Mesenchymal stem cell (in vitro differentiated cells and primary cell): ENCODE data around the gene FCER2.

Source experiments
- DNase-seq: peaks from one replicate; pipeline ENCODE4 v3.0.0-alpha.2; 2013
- H2AFZ ChIP-seq: one replicate; pipeline ENCODE4 v1.6.1; 2013; ENCODE audit warnings: low read depth, mild to moderate bottlenecking, control low read depth, inconsistent platforms, low read length, moderate library complexity
- H2AK5ac ChIP-seq: 2 replicates; pipeline ENCODE4 v1.6.1; 2013; ENCODE audit warnings: low read length, moderate library complexity, mild to moderate bottlenecking, inconsistent platforms; ENCODE audit not compliant: severe bottlenecking
- H2BK120ac ChIP-seq: one replicate; pipeline ENCODE4 v1.6.1; 2013; ENCODE audit warnings: low read depth, mild to moderate bottlenecking, inconsistent platforms, low read length, moderate library complexity
- H2BK12ac ChIP-seq, 2 experiments: one replicate each; pipeline ENCODE4 v1.6.1; 2013; ENCODE audit warnings: inconsistent platforms in 2 of 2, low read length in 2 of 2, mild to moderate bottlenecking in 2 of 2, moderate library complexity in 2 of 2, control low read depth in 1 of 2
- H2BK15ac ChIP-seq: one replicate; pipeline ENCODE4 v1.6.1; 2013; ENCODE audit warnings: mild to moderate bottlenecking, low read depth, inconsistent platforms; ENCODE audit not compliant: poor library complexity, severe bottlenecking
- H2BK5ac ChIP-seq: 2 replicates; pipeline ENCODE4 v1.6.1; 2013; ENCODE audit warnings: low read depth, mild to moderate bottlenecking, low read length, control low read depth, inconsistent platforms; ENCODE audit not compliant: poor library complexity, severe bottlenecking
- H3K14ac ChIP-seq, 2 experiments: one replicate each; pipeline ENCODE4 v1.6.1; 2013; ENCODE audit warnings: inconsistent platforms in 2 of 2, low read length in 2 of 2, control low read depth in 1 of 2, mild to moderate bottlenecking in 1 of 2, moderate library complexity in 1 of 2
- H3K18ac ChIP-seq, 2 experiments: one replicate each; pipeline ENCODE4 v1.6.1; 2013; ENCODE audit warnings: inconsistent platforms in 2 of 2, low read length in 2 of 2, control low read depth in 1 of 2, low read depth in 1 of 2, mild to moderate bottlenecking in 1 of 2
- H3K23ac ChIP-seq, 2 experiments: one replicate each; pipeline ENCODE4 v1.6.1; 2013; ENCODE audit warnings: inconsistent platforms in 2 of 2, low read length in 2 of 2, mild to moderate bottlenecking in 2 of 2, moderate library complexity in 2 of 2, control low read depth in 1 of 2
- H3K27ac ChIP-seq: 2 replicates; pipeline ENCODE4 v1.5.1; 2013; ENCODE audit warnings: mild to moderate bottlenecking, moderate library complexity, low read length, control low read depth, inconsistent platforms; ENCODE audit not compliant: poor library complexity, severe bottlenecking
- H3K27me3 ChIP-seq, 2 experiments: 2 replicates each; pipeline versions ENCODE4 v1.6.1 to v1.7.0; 2013; ENCODE audit warnings: low read length in 2 of 2, mild to moderate bottlenecking in 2 of 2, moderate library complexity in 2 of 2, control low read depth in 1 of 2, inconsistent platforms in 1 of 2; ENCODE audit not compliant: control insufficient read depth in 1 of 2, insufficient read depth in 1 of 2
- H3K36me3 ChIP-seq, 2 experiments: 2 replicates each; pipeline versions ENCODE4 v1.6.1 to v1.7.0; 2013; ENCODE audit warnings: low read length in 2 of 2, control low read depth in 1 of 2, inconsistent platforms in 1 of 2, low read depth in 1 of 2, mild to moderate bottlenecking in 1 of 2; ENCODE audit not compliant: insufficient read depth in 2 of 2, control insufficient read depth in 1 of 2
- H3K4ac ChIP-seq, 2 experiments: one replicate each; pipeline ENCODE4 v1.6.1; 2013; ENCODE audit warnings: inconsistent platforms in 2 of 2, low read length in 2 of 2, mild to moderate bottlenecking in 2 of 2, moderate library complexity in 2 of 2, control low read depth in 1 of 2, low read depth in 1 of 2
- H3K4me1 ChIP-seq: 2 replicates; pipeline ENCODE4 v1.6.1; 2013; ENCODE audit warnings: low read depth, low read length, control low read depth; ENCODE audit not compliant: control insufficient read depth, insufficient read depth
- H3K4me2 ChIP-seq: 2 replicates; pipeline ENCODE4 v1.6.1; 2013; ENCODE audit warnings: low read length, mild to moderate bottlenecking, inconsistent platforms; ENCODE audit not compliant: poor library complexity, severe bottlenecking
- H3K4me3 ChIP-seq, 2 experiments: 2 replicates each; pipeline versions ENCODE4 v1.5.1 to v1.7.0; 2013; ENCODE audit warnings: low read length in 2 of 2, mild to moderate bottlenecking in 2 of 2, control low read depth in 1 of 2, low read depth in 1 of 2; ENCODE audit not compliant: insufficient read depth in 1 of 2
- H3K79me1 ChIP-seq: replicated peaks from 2 replicates; pipeline ENCODE4 v1.6.1; 2013; ENCODE audit warnings: mild to moderate bottlenecking, control low read depth, low read length, inconsistent platforms; ENCODE audit not compliant: poor library complexity, severe bottlenecking
- H3K9ac ChIP-seq: 2 replicates; pipeline ENCODE4 v1.7.0; 2013; ENCODE audit warnings: mild to moderate bottlenecking, low read length, moderate library complexity
- H3K9me3 ChIP-seq: 2 replicates; pipeline ENCODE4 v1.7.0; 2013; ENCODE audit warnings: mild to moderate bottlenecking, low read length; ENCODE audit not compliant: control insufficient read depth
- H4K8ac ChIP-seq: one replicate; pipeline ENCODE4 v1.6.1; 2013; ENCODE audit warnings: inconsistent platforms, mild to moderate bottlenecking, low read length, moderate library complexity
- H4K91ac ChIP-seq: one replicate; pipeline ENCODE4 v1.6.1; 2013; ENCODE audit warnings: mild to moderate bottlenecking, low read length, inconsistent platforms
- WGBS: methylation state at CpG from one replicate; pipeline ENCODE4 v1.1.7; 2013; ENCODE audit warnings: mixed read lengths; 5-methylcytosine and 5-hydroxymethylcytosine counted together

Gene FCER2

DNA sequence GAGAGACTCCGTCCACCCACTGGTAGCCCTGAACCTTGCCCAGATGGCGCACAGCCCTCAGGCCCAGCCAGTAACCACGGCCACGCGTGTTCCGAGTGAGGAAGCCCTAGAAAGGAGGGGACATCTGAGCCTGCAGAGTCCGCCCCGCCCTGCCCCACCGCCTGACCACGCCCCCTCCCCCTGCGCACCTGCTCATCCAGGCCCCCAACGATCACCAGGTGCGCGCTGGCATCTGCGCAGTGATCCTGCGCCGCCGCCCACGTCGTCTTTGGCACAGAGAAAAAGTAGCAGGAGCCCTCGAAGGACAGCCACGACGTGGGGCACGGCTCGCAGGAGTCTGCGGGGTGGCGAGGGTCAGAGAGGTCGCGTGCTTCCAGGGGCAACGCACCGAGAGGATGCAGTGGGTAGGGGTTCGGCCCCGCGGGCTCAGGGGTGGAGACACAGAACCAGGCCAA, 27.9 kb upstream of the FCER2 start:
- Histone ChIP-seq H3K27ac (no peak overlapping the region), H3K18ac (no peak overlapping the region), H4K91ac (no peak overlapping the region), H2BK12ac (no peak overlapping the region), H3K14ac (no peak overlapping the region), H3K4me3 (no peak overlapping the region), H3K9me3 (no peaks in the 10 kb centered on the region), H3K36me3 (no peaks in the 10 kb centered on the region), H2BK15ac (no peak overlapping the region), H4K8ac (no peak overlapping the region), H2BK5ac (no peak overlapping the region), H2AFZ (no peak overlapping the region), H3K4ac (no peak overlapping the region), H3K27me3 (peaks cover 29 to 77% of the 10 kb centered on the region in 2 experiments), H3K9ac (no peak overlapping the region), H3K4me1 (peaks cover 2% of the 10 kb centered on the region), H2BK120ac (no peak overlapping the region), H3K4me2 (no peak overlapping the region), H3K23ac (no peak overlapping the region), H2AK5ac (no peak overlapping the region), H3K79me1 (no peaks in the 10 kb centered on the region)
- DNase-seq: no peak
- 15% methylated on average over 30 of the region's 34 CpGs for WGBS

DNA sequence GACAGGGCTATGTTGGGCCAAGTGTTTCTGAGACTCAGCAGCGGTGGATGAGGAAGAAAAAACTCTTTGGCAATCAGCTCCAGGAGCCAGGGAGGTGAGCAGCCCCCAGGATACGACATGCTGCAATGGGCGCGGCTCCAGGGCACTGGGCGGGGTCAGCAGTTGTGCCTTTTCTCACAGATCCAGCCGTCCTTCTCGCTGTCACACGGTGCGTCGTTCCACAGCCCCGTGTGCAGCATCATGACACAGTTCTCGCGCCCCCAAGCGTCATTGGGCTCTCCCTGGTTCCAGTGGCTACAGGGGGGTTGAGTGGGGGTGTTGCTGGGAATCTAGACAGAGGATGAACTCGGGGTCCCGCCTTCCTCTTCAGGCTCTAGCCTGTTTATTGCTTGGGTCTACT, 27.3 kb upstream of the FCER2 start:
- Histone ChIP-seq H4K8ac (no peak overlapping the region), H3K18ac (no peak overlapping the region), H3K27ac (no peak overlapping the region), H3K79me1 (no peaks in the 10 kb centered on the region), H2BK5ac (no peak overlapping the region), H3K23ac (no peak overlapping the region), H2AK5ac (no peak overlapping the region), H3K4me3 (no peak overlapping the region), H3K4me1 (peaks cover 2% of the 10 kb centered on the region), H3K27me3 (peaks cover 23 to 78% of the 10 kb centered on the region in 2 experiments), H3K9ac (no peak overlapping the region), H3K4me2 (no peak overlapping the region), H3K9me3 (no peaks in the 10 kb centered on the region), H2BK15ac (no peak overlapping the region), H4K91ac (no peak overlapping the region), H2BK120ac (no peak overlapping the region), H2BK12ac (no peak overlapping the region), H3K14ac (no peak overlapping the region), H2AFZ (no peak overlapping the region), H3K4ac (no peak overlapping the region), H3K36me3 (no peaks in the 10 kb centered on the region)
- no peak for DNase-seq
- 26% methylated on average over 16 of the region's 16 CpGs for WGBS

DNA sequence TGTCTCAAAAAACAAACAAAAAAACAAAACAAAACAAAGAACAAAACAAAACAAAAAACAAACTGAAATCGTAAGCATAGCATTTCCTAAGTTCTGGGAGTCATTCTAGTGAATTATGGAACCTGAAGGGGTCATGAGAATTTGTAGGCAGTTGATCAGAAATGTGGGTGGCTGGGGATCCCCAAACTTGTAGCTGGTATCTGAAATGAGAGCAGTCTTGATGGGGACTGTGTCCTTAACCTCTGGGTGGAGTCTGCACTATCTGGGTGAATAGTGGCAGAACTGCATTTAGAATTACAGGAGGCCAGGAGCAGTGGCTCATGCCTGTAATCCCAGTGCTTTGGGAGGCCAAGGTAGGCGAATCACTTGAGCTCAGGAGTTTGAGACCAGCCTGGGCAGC, 23.9 kb upstream of the FCER2 start:
- WGBS: 32% methylated on average over 2 of the region's 2 CpGs
- DNase-seq: no peak
- Histone ChIP-seq H2BK120ac (no peak overlapping the region), H2AK5ac (no peak overlapping the region), H3K9me3 (no peaks in the 10 kb centered on the region), H2BK5ac (no peak overlapping the region), H4K91ac (no peak overlapping the region), H2BK12ac (no peak overlapping the region), H3K14ac (no peak overlapping the region), H3K4me1 (peaks cover 2% of the 10 kb centered on the region), H3K36me3 (no peaks in the 10 kb centered on the region), H3K27ac (no peak overlapping the region), H2BK15ac (no peak overlapping the region), H4K8ac (no peak overlapping the region), H3K27me3 (peaks cover 20 to 67% of the 10 kb centered on the region in 2 experiments), H3K4ac (no peak overlapping the region), H3K18ac (no peak overlapping the region), H2AFZ (no peak overlapping the region), H3K4me3 (no peak overlapping the region), H3K79me1 (no peaks in the 10 kb centered on the region), H3K9ac (no peak overlapping the region), H3K23ac (no peak overlapping the region), H3K4me2 (no peak overlapping the region)

DNA sequence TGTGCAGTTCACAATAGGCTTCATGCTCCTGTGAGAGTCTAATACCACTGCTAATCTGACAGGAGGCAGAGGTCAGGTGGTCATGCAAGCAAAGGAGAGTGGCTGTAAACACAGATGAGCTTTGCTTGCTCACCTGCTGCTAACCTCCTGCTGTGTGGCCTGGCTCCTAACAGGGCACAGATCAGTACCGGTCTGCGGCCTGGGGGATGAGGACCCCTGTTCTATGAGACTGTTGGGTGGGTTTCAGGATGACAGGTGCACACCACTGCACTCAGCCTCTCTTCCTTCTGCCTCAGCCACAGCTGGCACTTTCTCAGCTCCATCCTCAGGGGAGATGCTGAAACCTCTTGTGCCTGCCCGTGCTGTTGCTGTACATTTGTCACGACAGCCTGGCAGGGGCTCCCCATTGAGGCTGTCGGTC, 20.3 kb upstream of the FCER2 start:
- Histone ChIP-seq H3K14ac (no peak overlapping the region), H2BK12ac (no peak overlapping the region), H2BK5ac (no peak overlapping the region), H3K27me3 (peaks cover 0 to 48% of the 10 kb centered on the region in 2 experiments), H3K18ac (no peak overlapping the region), H3K4me3 (no peak overlapping the region), H3K4me1 (no peaks in the 10 kb centered on the region), H3K36me3 (no peaks in the 10 kb centered on the region), H2AK5ac (no peak overlapping the region), H4K8ac (no peak overlapping the region), H3K23ac (no peak overlapping the region), H2BK120ac (no peak overlapping the region), H3K4ac (no peak overlapping the region), H2BK15ac (no peak overlapping the region), H3K9ac (no peak overlapping the region), H2AFZ (no peak overlapping the region), H3K4me2 (no peak overlapping the region), H3K79me1 (no peaks in the 10 kb centered on the region), H3K27ac (no peak overlapping the region), H3K9me3 (no peaks in the 10 kb centered on the region), H4K91ac (no peak overlapping the region)
- 89% methylated on average over 5 of the region's 5 CpGs for WGBS
- no peak for DNase-seq
